Left cardiac atrium (tissue), 4 donors: ENCODE measurements around the gene KCNH5. TPM values are rescaled to one million over a fixed set of nuclear protein-coding genes. Genes with fewer than 3 reads are reported as not detected.
"Not testable (repeated sequence)": the region's sequence is repeated elsewhere in the genome, so short reads cannot be mapped to it uniquely, and the experiment has no call there.

ENCODE experiments used
- ATAC-seq, 2 donors: fragments of 200-7000 bp; cut with Tn5 transposase; one replicate each; pipeline ENCODE4 v1.9.1; 2020; ENCODE audit warnings: mild to moderate bottlenecking in 2 of 2, moderate library complexity in 2 of 2
- DNase-seq: peaks from one replicate; pipeline ENCODE4 v3.0.0-alpha.2; 2020
- intact Hi-C, 2 donors: fragments of 100-400 bp; cut with DNase I; formaldehyde crosslinking; loops; one replicate each; pipeline versions ENCODE4 v1.14.1 to v1.15.1; 2022 to 2023
- total RNA-seq, 2 donors: library from RNA; stranded (reverse); fragmentation: NEBNext Ultra II Directional; extraction: Animal tissue kit (Norgen Biotek cat#: 25700); gene quantifications; one replicate each; pipeline ENCODE4 v1.2.1, GENCODE V29; 2021
- donor health status: DM: no; HTN: yes; CAD: no.
- donor health status: DM: no; HTN: yes; CAD: no; lungs with severe emphysema.
- donor health status: DM: yes; HTN: yes; CAD: no.
- donor health status: Dilated cardiomyopathy.

KCNH5 gene
- total RNA-seq, 2 donors from 2014 or later: 0.08 to 0.29 TPM

GRCh38 chr14:62777510-62777909, 267.7 kb downstream of the KCNH5 start:
- DNase-seq: no peak
- ATAC-seq: no peak
- intact Hi-C loops: no loop called here

- ATAC-seq (no peak), DNase-seq (no peak)
- intact Hi-C loops: no loop called here
Measured at GRCh38 chr14:62776300-62776699, 269.0 kb downstream of the KCNH5 start.

- no peak for ATAC-seq
- intact Hi-C loops: no loop called here
- DNase-seq: no peak
Measured at GRCh38 chr14:62768753-62769152, 276.5 kb downstream of the KCNH5 start.

- ATAC-seq: no peak
Measured at GRCh38 chr14:62763951-62764350, 281.3 kb downstream of the KCNH5 start.

GRCh38 chr14:62759796-62760195, 285.5 kb downstream of the KCNH5 start:
- DNase-seq: no peak
- no peak for ATAC-seq
- intact Hi-C loops: no loop called here

More at GRCh38 chr14:62763951-62764350, 281.3 kb downstream of the KCNH5 start:
- no peak for DNase-seq
- intact Hi-C loops: no loop called here

- ATAC-seq, DNase-seq, intact Hi-C loops: not testable (repeated sequence)
Measured at GRCh38 chr14:62746881-62747280, 298.4 kb downstream of the KCNH5 start.

- ATAC-seq: no peak
- intact Hi-C loops: no loop called here
- no peak for DNase-seq
Measured at GRCh38 chr14:62745496-62745895, 299.8 kb downstream of the KCNH5 start.

GRCh38 chr14:62743560-62743959, 301.7 kb downstream of the KCNH5 start:
- ATAC-seq (no peak), DNase-seq (no peak)
- intact Hi-C loops: no loop called here

- DNase-seq (no peak), ATAC-seq (no peak)
- intact Hi-C loops: no loop called here
Measured at GRCh38 chr14:62743118-62743517, 302.1 kb downstream of the KCNH5 start.

- ATAC-seq: no peak
- no peak for DNase-seq
- intact Hi-C loops: no loop called here
Measured at GRCh38 chr14:62739647-62740046, 305.6 kb downstream of the KCNH5 start.

GRCh38 chr14:62736048-62737043, 308.9 kb downstream of the KCNH5 start:
- no peak for DNase-seq

GRCh38 chr14:62734831-62735230, 310.4 kb downstream of the KCNH5 start:
- DNase-seq (no peak), ATAC-seq (no peak)
- intact Hi-C loops: no loop called here

More at GRCh38 chr14:62736048-62737043, 308.9 kb downstream of the KCNH5 start:
- intact Hi-C loops: no loop called here
- ATAC-seq: no peak

GRCh38 chr14:62722406-62722805, 322.9 kb downstream of the KCNH5 start:
- DNase-seq (no peak), ATAC-seq (no peak)
- intact Hi-C loops: no loop called here

- ATAC-seq (no peak), DNase-seq (no peak)
- intact Hi-C loops: no loop called here
Measured at GRCh38 chr14:62718629-62719028, 326.6 kb downstream of the KCNH5 start.

- DNase-seq (no peak), ATAC-seq (no peak)
- intact Hi-C loops: no loop called here
Measured at GRCh38 chr14:62711351-62712023, 333.8 kb downstream of the KCNH5 start.

GRCh38 chr14:62710811-62711210, 334.4 kb downstream of the KCNH5 start:
- DNase-seq (no peak), ATAC-seq (no peak)
- intact Hi-C loops: no loop called here

- no peak for DNase-seq
- intact Hi-C loops: no loop called here
- ATAC-seq: no peak
Measured at GRCh38 chr14:62709773-62710172, 335.5 kb downstream of the KCNH5 start.

GRCh38 chr14:62706217-62706616, 339.0 kb downstream of the KCNH5 start:
- intact Hi-C loops: no loop called here
- DNase-seq (no peak), ATAC-seq (no peak)

GRCh38 chr14:62697461-62697860, 347.8 kb downstream of the KCNH5 start:
- ATAC-seq (no peak), DNase-seq (no peak)
- intact Hi-C loops: no loop called here

GRCh38 chr14:62696929-62697328, 348.3 kb downstream of the KCNH5 start:
- intact Hi-C loops: no loop called here
- DNase-seq (no peak), ATAC-seq (no peak)
